ENCODE measurements around the gene PTPRD. TPM values are rescaled to one million over a fixed set of nuclear protein-coding genes. Genes with fewer than 3 reads are reported as not detected.
"Not testable (repeated sequence)": the region's sequence is repeated elsewhere in the genome, so short reads cannot be mapped to it uniquely, and the experiment has no call there.

Gene PTPRD
- polyA plus RNA-seq, 4 donors, result 2.1 to 5.6 (median 3.9) TPM

- FAIRE-seq, result no peak
These were observed 1271.6 kb downstream of the PTPRD start for GRCh38 chr9:9341203-9341602.

DNA sequence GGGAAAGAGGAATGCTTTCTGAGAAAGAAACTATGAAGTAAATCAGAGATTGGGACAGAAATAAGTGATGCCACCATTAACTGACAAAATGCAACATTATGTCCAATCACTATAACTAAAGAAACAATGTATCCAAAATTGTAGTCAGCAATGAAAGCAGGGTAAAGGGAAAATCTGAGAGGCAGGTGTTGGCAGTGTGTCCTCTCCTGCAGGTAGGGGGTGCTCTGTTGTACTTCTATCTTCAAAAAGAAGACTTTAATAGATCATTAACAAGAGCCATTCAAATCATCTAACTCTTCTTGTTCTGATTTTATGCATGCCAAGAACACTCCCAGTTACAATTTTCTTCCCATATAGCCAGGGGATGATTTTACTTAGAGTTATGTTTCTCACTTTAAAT lies 1275.7 kb downstream of the PTPRD start:
- H3K36me3 ChIP-seq (ENCODE audit: control insufficient read depth in 3 of 3, insufficient read depth in 2 of 3, low read depth in 1 of 3, low read length in 3 of 3), result no peaks in the 10 kb centered on the region
- FAIRE-seq, result no peak
- H3K4me1 ChIP-seq (ENCODE audit: control insufficient read depth in 3 of 3, insufficient read depth in 2 of 3, low read depth in 1 of 3, low read length in 2 of 3), result no peaks in the 10 kb centered on the region
- H3K4me3 ChIP-seq (ENCODE audit: low read depth in 1 of 3, low read length in 3 of 3), result no peak overlapping the region
- H3K9me3 ChIP-seq (ENCODE audit: control insufficient read depth in 2 of 2, insufficient read depth in 1 of 2, low read depth in 1 of 2, low read length in 1 of 2), result no peaks in the 10 kb centered on the region
- H3K27ac ChIP-seq (ENCODE audit: low read depth in 1 of 3, low read length in 2 of 3), result no peak overlapping the region
- DNase-seq, result no peak
- no peaks in the 10 kb centered on the region for H3K27me3 ChIP-seq (ENCODE audit: control insufficient read depth in 3 of 3, insufficient read depth in 3 of 3, low read length in 3 of 3)

More at GRCh38 chr9:9341203-9341602, 1271.6 kb downstream of the PTPRD start:
- H3K9me3 ChIP-seq (ENCODE audit: control insufficient read depth in 2 of 2, insufficient read depth in 1 of 2, low read depth in 1 of 2, low read length in 1 of 2), result no peaks in the 10 kb centered on the region
- H3K27ac ChIP-seq (ENCODE audit: low read depth in 1 of 3, low read length in 2 of 3), result no peak overlapping the region
- 50 to 80% (median 79%) methylated on average over 2 of the region's 2 CpGs for WGBS, 3 donors
- no peaks in the 10 kb centered on the region for H3K4me1 ChIP-seq (ENCODE audit: control insufficient read depth in 3 of 3, insufficient read depth in 2 of 3, low read depth in 1 of 3, low read length in 2 of 3)
- H3K36me3 ChIP-seq (ENCODE audit: control insufficient read depth in 3 of 3, insufficient read depth in 2 of 3, low read depth in 1 of 3, low read length in 3 of 3), result no peaks in the 10 kb centered on the region
- H3K4me3 ChIP-seq (ENCODE audit: low read depth in 1 of 3, low read length in 3 of 3), result no peak overlapping the region
- no peak for DNase-seq
- H3K27me3 ChIP-seq (ENCODE audit: control insufficient read depth in 3 of 3, insufficient read depth in 3 of 3, low read length in 3 of 3), result no peaks in the 10 kb centered on the region

DNA sequence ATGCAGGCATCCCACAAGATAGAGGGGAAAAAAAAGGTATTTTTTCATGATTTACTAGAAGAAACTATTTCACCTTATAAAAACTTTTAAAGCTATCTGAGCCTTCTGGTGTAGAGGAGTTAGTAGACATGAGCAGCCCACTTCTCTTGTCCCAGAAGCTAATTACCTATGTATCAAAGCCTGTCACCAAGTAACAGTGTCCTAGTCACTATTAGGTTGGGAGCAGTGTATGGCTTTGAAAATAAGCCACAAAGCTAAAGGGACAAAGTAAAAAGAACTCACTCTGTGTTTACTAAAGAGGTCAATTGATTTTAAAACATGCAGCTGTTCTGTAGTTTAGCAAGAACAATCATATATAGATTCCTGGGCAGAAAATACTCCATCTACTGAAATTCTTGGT lies 1286.1 kb downstream of the PTPRD start:
- H3K4me3 ChIP-seq (ENCODE audit: low read depth in 1 of 3, low read length in 3 of 3), result no peak overlapping the region
- DNase-seq (no peak), FAIRE-seq (no peak)
- no peaks in the 10 kb centered on the region for H3K9me3 ChIP-seq (ENCODE audit: control insufficient read depth in 2 of 2, insufficient read depth in 1 of 2, low read depth in 1 of 2, low read length in 1 of 2)
- H3K36me3 ChIP-seq (ENCODE audit: control insufficient read depth in 3 of 3, insufficient read depth in 2 of 3, low read depth in 1 of 3, low read length in 3 of 3), result no peaks in the 10 kb centered on the region
- H3K4me1 ChIP-seq (ENCODE audit: control insufficient read depth in 3 of 3, insufficient read depth in 2 of 3, low read depth in 1 of 3, low read length in 2 of 3), result no peaks in the 10 kb centered on the region
- no peak overlapping the region for H3K27ac ChIP-seq (ENCODE audit: low read depth in 1 of 3, low read length in 2 of 3)
- H3K27me3 ChIP-seq (ENCODE audit: control insufficient read depth in 3 of 3, insufficient read depth in 3 of 3, low read length in 3 of 3), result no peaks in the 10 kb centered on the region

DNA sequence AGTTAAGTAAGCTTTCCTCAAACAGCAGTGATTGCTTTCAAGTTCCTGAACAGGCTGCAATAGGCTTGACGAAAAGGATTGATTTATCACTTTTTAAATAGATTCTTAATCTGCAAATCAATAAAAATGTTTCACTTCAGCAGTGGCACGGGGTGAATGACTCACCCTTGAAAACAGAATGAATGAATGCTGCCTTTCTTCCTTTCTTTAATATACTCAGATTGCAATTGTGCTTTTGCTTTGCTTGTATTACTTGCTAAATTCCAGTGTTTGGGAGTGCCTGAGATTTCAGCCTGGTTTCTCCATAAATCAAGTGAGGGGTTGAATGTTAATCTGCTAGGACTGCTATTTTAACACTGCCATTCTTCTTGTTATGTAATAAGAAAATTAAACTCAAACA lies 1293.8 kb downstream of the PTPRD start:
- FAIRE-seq, result no peak
- no peak overlapping the region for H3K27ac ChIP-seq (ENCODE audit: low read depth in 1 of 3, low read length in 2 of 3)
- DNase-seq, result no peak
- no peaks in the 10 kb centered on the region for H3K27me3 ChIP-seq (ENCODE audit: control insufficient read depth in 3 of 3, insufficient read depth in 3 of 3, low read length in 3 of 3)
- no peak overlapping the region for H3K4me3 ChIP-seq (ENCODE audit: low read depth in 1 of 3, low read length in 3 of 3)
- H3K9me3 ChIP-seq (ENCODE audit: control insufficient read depth in 2 of 2, insufficient read depth in 1 of 2, low read depth in 1 of 2, low read length in 1 of 2), result no peaks in the 10 kb centered on the region
- no peaks in the 10 kb centered on the region for H3K36me3 ChIP-seq (ENCODE audit: control insufficient read depth in 3 of 3, insufficient read depth in 2 of 3, low read depth in 1 of 3, low read length in 3 of 3)
- 4 to 23% (median 8%) methylated on average over 2 of the region's 2 CpGs for WGBS, 3 donors
- H3K4me1 ChIP-seq (ENCODE audit: control insufficient read depth in 3 of 3, insufficient read depth in 2 of 3, low read depth in 1 of 3, low read length in 2 of 3), result no peaks in the 10 kb centered on the region

GRCh38 chr9:9310743-9311142 lies 1302.1 kb downstream of the PTPRD start:
- 82 to 87% (median 84%) methylated on average over 7 of the region's 7 CpGs for WGBS, 3 donors
- FAIRE-seq, result not testable (repeated sequence)

GRCh38 chr9:9305600-9305999 lies 1307.2 kb downstream of the PTPRD start:
- H3K9me3 ChIP-seq (ENCODE audit: control insufficient read depth in 2 of 2, insufficient read depth in 1 of 2, low read depth in 1 of 2, low read length in 1 of 2), result no peaks in the 10 kb centered on the region
- FAIRE-seq (no peak), DNase-seq (no peak)
- no peak overlapping the region for H3K27ac ChIP-seq (ENCODE audit: low read depth in 1 of 3, low read length in 2 of 3)
- no peak overlapping the region for H3K4me3 ChIP-seq (ENCODE audit: low read depth in 1 of 3, low read length in 3 of 3)
- H3K27me3 ChIP-seq (ENCODE audit: control insufficient read depth in 3 of 3, insufficient read depth in 3 of 3, low read length in 3 of 3), result no peaks in the 10 kb centered on the region
- no peaks in the 10 kb centered on the region for H3K36me3 ChIP-seq (ENCODE audit: control insufficient read depth in 3 of 3, insufficient read depth in 2 of 3, low read depth in 1 of 3, low read length in 3 of 3)
- no peaks in the 10 kb centered on the region for H3K4me1 ChIP-seq (ENCODE audit: control insufficient read depth in 3 of 3, insufficient read depth in 2 of 3, low read depth in 1 of 3, low read length in 2 of 3)

More at GRCh38 chr9:9310743-9311142, 1302.1 kb downstream of the PTPRD start:
- H3K27me3 ChIP-seq (ENCODE audit: control insufficient read depth in 3 of 3, insufficient read depth in 3 of 3, low read length in 3 of 3); H3K36me3 ChIP-seq (ENCODE audit: control insufficient read depth in 3 of 3, insufficient read depth in 2 of 3, low read depth in 1 of 3, low read length in 3 of 3); DNase-seq; H3K4me1 ChIP-seq (ENCODE audit: control insufficient read depth in 3 of 3, insufficient read depth in 2 of 3, low read depth in 1 of 3, low read length in 2 of 3); H3K27ac ChIP-seq (ENCODE audit: low read depth in 1 of 3, low read length in 2 of 3); H3K4me3 ChIP-seq (ENCODE audit: low read depth in 1 of 3, low read length in 3 of 3); H3K9me3 ChIP-seq (ENCODE audit: control insufficient read depth in 2 of 2, insufficient read depth in 1 of 2, low read depth in 1 of 2, low read length in 1 of 2): not testable (repeated sequence)

GRCh38 chr9:9299134-9299533 lies 1313.7 kb downstream of the PTPRD start:
- H3K4me1 ChIP-seq (ENCODE audit: control insufficient read depth in 3 of 3, insufficient read depth in 2 of 3, low read depth in 1 of 3, low read length in 2 of 3), result no peaks in the 10 kb centered on the region
- no peaks in the 10 kb centered on the region for H3K9me3 ChIP-seq (ENCODE audit: control insufficient read depth in 2 of 2, insufficient read depth in 1 of 2, low read depth in 1 of 2, low read length in 1 of 2)
- WGBS, 3 donors, result 74 to 88% (median 86%) methylated on average over 1 of the region's 1 CpG
- FAIRE-seq (no peak), DNase-seq (no peak)
- no peaks in the 10 kb centered on the region for H3K27me3 ChIP-seq (ENCODE audit: control insufficient read depth in 3 of 3, insufficient read depth in 3 of 3, low read length in 3 of 3)
- H3K36me3 ChIP-seq (ENCODE audit: control insufficient read depth in 3 of 3, insufficient read depth in 2 of 3, low read depth in 1 of 3, low read length in 3 of 3), result no peaks in the 10 kb centered on the region
- H3K27ac ChIP-seq (ENCODE audit: low read depth in 1 of 3, low read length in 2 of 3), result no peak overlapping the region
- no peak overlapping the region for H3K4me3 ChIP-seq (ENCODE audit: low read depth in 1 of 3, low read length in 3 of 3)

GRCh38 chr9:9286001-9286400 lies 1326.8 kb downstream of the PTPRD start:
- 89% methylated on average over 2 of the region's 2 CpGs for WGBS, 3 donors
- no peaks in the 10 kb centered on the region for H3K27me3 ChIP-seq (ENCODE audit: control insufficient read depth in 3 of 3, insufficient read depth in 3 of 3, low read length in 3 of 3)

GRCh38 chr9:9284201-9284600 lies 1328.6 kb downstream of the PTPRD start:
- no peak overlapping the region for H3K27ac ChIP-seq (ENCODE audit: low read depth in 1 of 3, low read length in 2 of 3)
- no peaks in the 10 kb centered on the region for H3K9me3 ChIP-seq (ENCODE audit: control insufficient read depth in 2 of 2, insufficient read depth in 1 of 2, low read depth in 1 of 2, low read length in 1 of 2)
- H3K36me3 ChIP-seq (ENCODE audit: control insufficient read depth in 3 of 3, insufficient read depth in 2 of 3, low read depth in 1 of 3, low read length in 3 of 3), result no peaks in the 10 kb centered on the region
- no peak for DNase-seq
- H3K4me1 ChIP-seq (ENCODE audit: control insufficient read depth in 3 of 3, insufficient read depth in 2 of 3, low read depth in 1 of 3, low read length in 2 of 3), result no peaks in the 10 kb centered on the region
- 49 to 79% (median 63%) methylated on average over 2 of the region's 2 CpGs for WGBS, 3 donors
- no peak for FAIRE-seq
- no peaks in the 10 kb centered on the region for H3K27me3 ChIP-seq (ENCODE audit: control insufficient read depth in 3 of 3, insufficient read depth in 3 of 3, low read length in 3 of 3)
- no peak overlapping the region for H3K4me3 ChIP-seq (ENCODE audit: low read depth in 1 of 3, low read length in 3 of 3)

More at GRCh38 chr9:9286001-9286400, 1326.8 kb downstream of the PTPRD start:
- Histone ChIP-seq H3K4me3 (ENCODE audit: low read depth in 1 of 3, low read length in 3 of 3) (no peak overlapping the region), H3K4me1 (ENCODE audit: control insufficient read depth in 3 of 3, insufficient read depth in 2 of 3, low read depth in 1 of 3, low read length in 2 of 3) (no peaks in the 10 kb centered on the region), H3K9me3 (ENCODE audit: control insufficient read depth in 2 of 2, insufficient read depth in 1 of 2, low read depth in 1 of 2, low read length in 1 of 2) (no peaks in the 10 kb centered on the region), H3K36me3 (ENCODE audit: control insufficient read depth in 3 of 3, insufficient read depth in 2 of 3, low read depth in 1 of 3, low read length in 3 of 3) (no peaks in the 10 kb centered on the region), H3K27ac (ENCODE audit: low read depth in 1 of 3, low read length in 2 of 3) (no peak overlapping the region)
- DNase-seq (no peak), FAIRE-seq (no peak)
